GM12873 (cell line): ENCODE results near the gene CRISPLD2.

Experiments used
- CTCF ChIP-seq: IDR thresholded peaks from 2 replicates; pipeline ENCODE4 v1.5.1; 2012; ENCODE audit warnings: low read depth, mild to moderate bottlenecking, moderate library complexity, low read length, control low read depth; ENCODE audit not compliant: insufficient read depth; ENCODE audit errors: missing control alignments

Gene CRISPLD2

GRCh38 chr16:84947996-84948850 lies 128.4 kb downstream of the CRISPLD2 start:
- no peak for TF ChIP-seq CTCF

- no peak for TF ChIP-seq CTCF
These were observed 129.2 kb downstream of the CRISPLD2 start for GRCh38 chr16:84948851-84949610.

GRCh38 chr16:84949772-84950436 lies 130.1 kb downstream of the CRISPLD2 start:
- no peak for TF ChIP-seq CTCF

GRCh38 chr16:84950906-84951305 lies 131.1 kb downstream of the CRISPLD2 start:
- peak; percentile 54 for TF ChIP-seq CTCF

- peak; percentile 95 for TF ChIP-seq CTCF
These were observed 132.8 kb downstream of the CRISPLD2 start for GRCh38 chr16:84952335-84953189.

- no peak for TF ChIP-seq CTCF
These were observed 133.5 kb downstream of the CRISPLD2 start for GRCh38 chr16:84953190-84953746.
